ENCODE data around the gene KPNA6.
"Not testable (repeated sequence)": the region's sequence is repeated elsewhere in the genome, so short reads cannot be mapped to it uniquely, and the experiment has no call there.

The KPNA6 gene

GRCh38 chr1:32115496-32115895, 7.6 kb downstream of the KPNA6 start:
- H3K4me3 ChIP-seq (ENCODE audit: low read depth, low read length), result no peak overlapping the region
- TF ChIP-seq, protein P1, sequence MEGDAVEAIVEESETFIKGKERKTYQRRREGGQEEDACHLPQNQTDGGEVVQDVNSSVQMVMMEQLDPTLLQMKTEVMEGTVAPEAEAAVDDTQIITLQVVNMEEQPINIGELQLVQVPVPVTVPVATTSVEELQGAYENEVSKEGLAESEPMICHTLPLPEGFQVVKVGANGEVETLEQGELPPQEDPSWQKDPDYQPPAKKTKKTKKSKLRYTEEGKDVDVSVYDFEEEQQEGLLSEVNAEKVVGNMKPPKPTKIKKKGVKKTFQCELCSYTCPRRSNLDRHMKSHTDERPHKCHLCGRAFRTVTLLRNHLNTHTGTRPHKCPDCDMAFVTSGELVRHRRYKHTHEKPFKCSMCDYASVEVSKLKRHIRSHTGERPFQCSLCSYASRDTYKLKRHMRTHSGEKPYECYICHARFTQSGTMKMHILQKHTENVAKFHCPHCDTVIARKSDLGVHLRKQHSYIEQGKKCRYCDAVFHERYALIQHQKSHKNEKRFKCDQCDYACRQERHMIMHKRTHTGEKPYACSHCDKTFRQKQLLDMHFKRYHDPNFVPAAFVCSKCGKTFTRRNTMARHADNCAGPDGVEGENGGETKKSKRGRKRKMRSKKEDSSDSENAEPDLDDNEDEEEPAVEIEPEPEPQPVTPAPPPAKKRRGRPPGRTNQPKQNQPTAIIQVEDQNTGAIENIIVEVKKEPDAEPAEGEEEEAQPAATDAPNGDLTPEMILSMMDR (IDR thresholded peaks at IDR 0.05; ENCODE audit: low read depth, low read length), result no peak

DNA sequence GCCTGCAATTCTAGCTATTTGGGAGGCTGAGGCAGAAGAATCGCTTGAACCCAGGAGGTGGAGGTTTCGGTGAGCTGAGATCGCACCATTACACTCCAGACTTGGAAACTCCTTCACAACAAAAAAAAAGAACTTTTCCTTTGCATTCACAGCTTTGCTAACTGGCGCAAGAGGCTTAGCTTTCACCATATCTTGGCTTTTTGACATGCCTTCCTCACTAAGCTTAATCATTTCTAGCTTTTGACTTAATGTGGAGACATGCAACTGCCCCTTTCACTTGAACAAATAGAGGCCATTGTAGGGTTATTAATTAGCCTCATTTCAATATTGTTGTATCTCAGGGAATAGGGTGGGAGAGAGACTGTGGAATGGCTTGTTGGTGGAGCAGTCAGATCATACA, 8.7 kb downstream of the KPNA6 start:
- no peak overlapping the region for H3K4me3 ChIP-seq (ENCODE audit: low read depth, low read length)
- TF ChIP-seq, protein P1 (IDR thresholded peaks at IDR 0.05; ENCODE audit: low read depth, low read length), result no peak

DNA sequence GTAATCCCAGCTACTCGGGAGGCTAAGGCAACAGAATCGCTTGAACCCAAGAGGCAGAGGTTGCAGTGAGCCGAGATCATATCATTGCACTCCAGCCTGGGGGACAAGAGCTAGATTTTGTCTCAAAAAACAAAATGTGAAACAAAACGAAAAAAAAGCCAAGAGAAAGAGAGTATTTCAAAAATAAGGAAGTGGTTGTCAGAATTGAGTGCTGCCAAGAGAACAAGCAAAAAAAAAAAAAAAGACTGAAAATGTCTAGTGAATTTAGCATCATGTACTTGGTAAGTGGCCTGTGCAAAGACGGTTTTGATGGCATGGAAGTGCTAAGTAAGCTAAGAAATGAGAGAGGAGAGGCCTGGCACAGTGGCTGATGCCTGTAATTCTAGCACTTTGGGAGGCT, 14.3 kb downstream of the KPNA6 start:
- TF ChIP-seq, protein P1 (IDR thresholded peaks at IDR 0.05; ENCODE audit: low read depth, low read length), result no peak

DNA sequence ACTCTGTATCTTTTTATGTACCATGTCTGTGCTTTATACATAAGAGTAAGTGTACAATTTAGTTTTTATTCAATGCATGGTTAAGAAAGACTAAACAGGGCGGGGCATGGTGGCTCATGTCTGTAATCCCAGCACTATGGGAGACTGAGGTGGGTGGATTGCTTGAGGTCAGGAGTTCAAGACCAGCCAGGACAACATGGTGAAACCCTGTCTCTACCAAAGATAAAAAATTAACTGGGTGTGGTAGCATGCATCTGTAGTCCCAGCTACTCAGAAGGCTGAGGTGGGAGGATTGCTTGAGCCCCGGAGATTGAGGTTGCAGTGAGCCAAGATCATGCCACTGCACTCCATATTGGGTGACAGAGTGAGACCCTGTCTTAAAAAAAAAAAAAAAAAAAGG, 15.5 kb downstream of the KPNA6 start:
- H3K4me3 ChIP-seq (ENCODE audit: low read depth, low read length), result not testable (repeated sequence)

More for the DNA sequence above, 14.3 kb downstream of the KPNA6 start:
- no peak overlapping the region for H3K4me3 ChIP-seq (ENCODE audit: low read depth, low read length)

- H3K4me3 ChIP-seq (ENCODE audit: low read depth, low read length), result no peak overlapping the region
- TF ChIP-seq, protein P1 (IDR thresholded peaks at IDR 0.05; ENCODE audit: low read depth, low read length), result no peak
Measured at GRCh38 chr1:32125313-32125712, 17.5 kb downstream of the KPNA6 start.

GRCh38 chr1:32126770-32127169, 18.9 kb downstream of the KPNA6 start:
- no peak overlapping the region for H3K4me3 ChIP-seq (ENCODE audit: low read depth, low read length)
- TF ChIP-seq, protein P1 (IDR thresholded peaks at IDR 0.05; ENCODE audit: low read depth, low read length), result no peak

GRCh38 chr1:32127409-32128198, 19.7 kb downstream of the KPNA6 start:
- TF ChIP-seq, protein P1 (IDR thresholded peaks at IDR 0.05; ENCODE audit: low read depth, low read length), result no peak
- H3K4me3 ChIP-seq (ENCODE audit: low read depth, low read length), result no peak overlapping the region

DNA sequence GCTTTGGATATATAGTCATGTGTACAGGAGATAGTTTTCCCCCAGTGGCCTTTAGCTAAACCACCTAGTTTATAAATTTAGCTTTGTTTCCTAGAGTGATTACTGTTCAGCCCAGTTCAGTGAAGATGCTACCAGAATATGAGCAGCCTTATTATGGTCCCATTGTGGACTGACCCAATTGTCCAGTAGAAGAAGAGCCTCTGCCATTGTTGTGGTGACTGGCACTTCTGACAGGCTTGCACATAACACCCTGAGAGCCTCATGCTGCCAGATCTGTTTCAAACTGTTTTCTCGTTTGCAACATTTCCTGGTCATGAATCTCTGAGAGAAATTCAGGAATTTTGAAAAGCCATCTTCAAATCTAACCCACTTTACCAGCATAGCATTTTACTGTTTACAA, 20.6 kb downstream of the KPNA6 start:
- TF ChIP-seq, protein P1 (IDR thresholded peaks at IDR 0.05; ENCODE audit: low read depth, low read length), result no peak
- no peak overlapping the region for H3K4me3 ChIP-seq (ENCODE audit: low read depth, low read length)

All from WI38 (cell line).